Immature natural killer cell (primary cell): ENCODE results near the gene SIN3A. TPM values are rescaled to one million over a fixed set of nuclear protein-coding genes. Genes with fewer than 3 reads are reported as not detected.
"Not testable (repeated sequence)": the region's sequence is repeated elsewhere in the genome, so short reads cannot be mapped to it uniquely, and the experiment has no call there.

Source experiments
- DNase-seq, 3 donors: peaks; one replicate each; pipeline ENCODE4 v3.0.0; 2022; ENCODE audit warnings: mixed read lengths in 1 of 3
- H3K27ac Mint-ChIP-seq, 6 donors: one replicate each; pipeline ENCODE4 v1.8.0; 2020; ENCODE audit warnings: mixed read lengths in 6 of 6, mild to moderate bottlenecking in 5 of 6, inconsistent platforms in 4 of 6, moderate library complexity in 3 of 6
- H3K27me3 Mint-ChIP-seq, 3 donors: one replicate each; pipeline ENCODE4 v1.8.0; 2020 to 2021; ENCODE audit warnings: low read depth in 3 of 3, mild to moderate bottlenecking in 3 of 3, mixed read lengths in 3 of 3, moderate library complexity in 3 of 3, inconsistent platforms in 1 of 3
- H3K36me3 Mint-ChIP-seq, 3 donors: one replicate each; pipeline ENCODE4 v1.8.0; 2020; ENCODE audit warnings: mixed read lengths in 3 of 3, inconsistent platforms in 2 of 3, mild to moderate bottlenecking in 2 of 3
- H3K4me1 Mint-ChIP-seq, 2 donors: one replicate each; pipeline ENCODE4 v1.8.0; 2020; ENCODE audit warnings: inconsistent platforms in 2 of 2, mild to moderate bottlenecking in 2 of 2, mixed read lengths in 2 of 2, moderate library complexity in 1 of 2
- H3K4me3 Mint-ChIP-seq, 5 donors: one replicate each; pipeline ENCODE4 v1.8.0; 2020; ENCODE audit warnings: mild to moderate bottlenecking in 5 of 5, mixed read lengths in 5 of 5, inconsistent platforms in 3 of 5, moderate library complexity in 3 of 5
- H3K9me3 Mint-ChIP-seq, 6 donors: one replicate each; pipeline ENCODE4 v1.8.0; 2020; ENCODE audit warnings: mild to moderate bottlenecking in 6 of 6, mixed read lengths in 6 of 6, inconsistent platforms in 4 of 6, moderate library complexity in 3 of 6
- polyA plus RNA-seq, 3 donors: library from polyadenylated mRNA; unstranded; fragments of 300-500 nt; fragmentation: Illumina TruSeq; gene quantifications; one replicate each; pipeline ENCODE4 v1.2.3, GENCODE V29; 2021

The SIN3A gene
- polyA plus RNA-seq, 3 donors from 2014 or later, result 8.6 to 21.2 (median 10.3) TPM

GRCh38 chr15:75397494-75397893, 54.0 kb downstream of the SIN3A start:
- Mint-ChIP-seq H3K4me1 (peaks cover 3 to 19% of the 10 kb centered on the region in 2 donors), H3K4me3 (no peak overlapping the region), H3K27me3 (no peaks in the 10 kb centered on the region), H3K27ac (peak overlapping the region in 2 of 6 donors; percentile 65 to 73), H3K36me3 (peaks cover 20 to 45% (median 22%) of the 10 kb centered on the region in 3 donors), H3K9me3 (no peaks in the 10 kb centered on the region)
- no peak for DNase-seq

GRCh38 chr15:75389791-75390382, 61.6 kb downstream of the SIN3A start:
- H3K9me3 Mint-ChIP-seq, result no peaks in the 10 kb centered on the region
- H3K4me1 Mint-ChIP-seq, result no peaks in the 10 kb centered on the region
- peaks cover 0 to 1% (median 0%) of the 10 kb centered on the region in 3 donors for H3K27me3 Mint-ChIP-seq
- H3K27ac Mint-ChIP-seq, result peak overlapping the region in 1 of 6 donors; percentile 24
- DNase-seq, result no peak
- no peak overlapping the region for H3K4me3 Mint-ChIP-seq
- H3K36me3 Mint-ChIP-seq, result peaks cover 20 to 49% (median 38%) of the 10 kb centered on the region in 3 donors

GRCh38 chr15:75383986-75384385, 67.5 kb downstream of the SIN3A start:
- H3K27me3 Mint-ChIP-seq, H3K27ac Mint-ChIP-seq: not testable (repeated sequence)

GRCh38 chr15:75380773-75381172, 70.7 kb downstream of the SIN3A start:
- H3K27ac Mint-ChIP-seq, result peak overlapping the region in 1 of 6 donors; percentile 30
- DNase-seq, result no peak
- H3K27me3 Mint-ChIP-seq, result no peaks in the 10 kb centered on the region
- H3K9me3 Mint-ChIP-seq, result no peaks in the 10 kb centered on the region
- peaks cover 19 to 43% (median 30%) of the 10 kb centered on the region in 3 donors for H3K36me3 Mint-ChIP-seq
- H3K4me3 Mint-ChIP-seq, result no peak overlapping the region
- no peaks in the 10 kb centered on the region for H3K4me1 Mint-ChIP-seq

More at GRCh38 chr15:75383986-75384385, 67.5 kb downstream of the SIN3A start:
- H3K36me3 Mint-ChIP-seq, result peaks cover 16 to 50% (median 41%) of the 10 kb centered on the region in 3 donors
- H3K4me3 Mint-ChIP-seq, H3K9me3 Mint-ChIP-seq, H3K4me1 Mint-ChIP-seq, DNase-seq: not testable (repeated sequence)

DNA sequence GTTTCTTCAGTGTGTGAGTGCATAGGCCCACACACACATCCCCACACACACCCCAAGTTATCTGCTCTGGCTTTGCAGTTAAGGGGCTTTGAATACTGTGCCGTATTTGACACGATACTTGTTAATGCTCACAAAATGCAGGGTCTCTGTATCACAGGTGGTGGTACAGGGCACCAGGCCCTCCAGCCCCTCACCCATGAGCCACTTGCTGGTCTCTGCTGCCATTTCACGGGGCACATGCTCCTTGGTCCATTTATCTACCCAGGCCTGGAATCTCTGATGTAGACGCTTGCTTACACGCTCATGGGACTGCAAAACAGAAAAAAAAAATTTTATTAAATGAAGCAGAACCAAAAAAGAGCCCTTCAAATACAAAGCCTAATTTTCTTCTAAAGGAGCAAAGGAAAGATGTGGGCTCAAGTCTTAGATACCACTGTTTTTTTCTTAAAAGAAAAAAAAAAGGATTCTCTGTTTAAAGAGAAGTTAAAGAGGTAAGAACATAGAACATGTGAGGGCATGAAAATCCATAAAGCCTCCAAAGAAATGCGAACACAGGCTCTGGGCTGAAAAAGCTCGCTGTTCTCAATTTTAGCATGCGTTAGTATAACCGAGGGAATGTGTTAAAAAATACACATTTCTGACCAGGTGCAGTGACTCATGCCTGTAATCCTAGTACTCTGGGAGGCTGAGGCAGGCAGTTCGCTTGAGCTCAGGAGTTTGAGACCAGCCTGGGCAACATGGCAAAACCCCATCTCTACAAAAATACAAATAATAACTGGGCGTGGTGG, 79.4 kb downstream of the SIN3A start:
- Mint-ChIP-seq H3K9me3 (no peaks in the 10 kb centered on the region), H3K27me3 (peaks cover 5 to 13% (median 7%) of the 10 kb centered on the region in 3 donors), H3K36me3 (peaks cover 14 to 48% (median 28%) of the 10 kb centered on the region in 3 donors), H3K4me3 (no peak overlapping the region), H3K4me1 (peaks cover 23 to 25% of the 10 kb centered on the region in 2 donors), H3K27ac (no peak overlapping the region)
- DNase-seq, result no peak

DNA sequence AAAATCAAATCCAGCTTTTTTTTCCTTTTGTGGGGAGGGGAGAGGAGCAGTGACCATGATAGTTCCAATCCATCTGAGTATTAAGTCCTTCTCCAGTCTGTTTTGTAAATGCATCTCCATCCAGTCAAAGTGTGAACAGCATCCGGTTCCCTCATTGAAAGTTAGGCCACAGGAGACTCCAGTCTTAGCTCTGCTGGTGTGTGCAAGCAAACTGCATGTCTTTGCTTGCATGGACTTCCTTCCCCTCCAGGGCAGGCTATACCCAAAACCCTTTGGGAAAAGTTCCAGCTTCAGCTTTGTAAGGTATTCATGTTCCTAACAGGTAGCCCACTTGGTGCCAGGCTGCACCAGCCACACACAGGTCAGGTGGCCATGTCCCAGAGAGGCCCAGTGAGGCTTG, 80.0 kb downstream of the SIN3A start:
- H3K9me3 Mint-ChIP-seq, result no peaks in the 10 kb centered on the region
- peaks cover 5 to 13% (median 7%) of the 10 kb centered on the region in 3 donors for H3K27me3 Mint-ChIP-seq
- peaks cover 14 to 45% (median 27%) of the 10 kb centered on the region in 3 donors for H3K36me3 Mint-ChIP-seq
- no peak overlapping the region for H3K4me3 Mint-ChIP-seq
- H3K4me1 Mint-ChIP-seq, result peaks cover 24 to 30% of the 10 kb centered on the region in 2 donors
- peak overlapping the region in 1 of 6 donors; percentile 62 for H3K27ac Mint-ChIP-seq
- no peak for DNase-seq

DNA sequence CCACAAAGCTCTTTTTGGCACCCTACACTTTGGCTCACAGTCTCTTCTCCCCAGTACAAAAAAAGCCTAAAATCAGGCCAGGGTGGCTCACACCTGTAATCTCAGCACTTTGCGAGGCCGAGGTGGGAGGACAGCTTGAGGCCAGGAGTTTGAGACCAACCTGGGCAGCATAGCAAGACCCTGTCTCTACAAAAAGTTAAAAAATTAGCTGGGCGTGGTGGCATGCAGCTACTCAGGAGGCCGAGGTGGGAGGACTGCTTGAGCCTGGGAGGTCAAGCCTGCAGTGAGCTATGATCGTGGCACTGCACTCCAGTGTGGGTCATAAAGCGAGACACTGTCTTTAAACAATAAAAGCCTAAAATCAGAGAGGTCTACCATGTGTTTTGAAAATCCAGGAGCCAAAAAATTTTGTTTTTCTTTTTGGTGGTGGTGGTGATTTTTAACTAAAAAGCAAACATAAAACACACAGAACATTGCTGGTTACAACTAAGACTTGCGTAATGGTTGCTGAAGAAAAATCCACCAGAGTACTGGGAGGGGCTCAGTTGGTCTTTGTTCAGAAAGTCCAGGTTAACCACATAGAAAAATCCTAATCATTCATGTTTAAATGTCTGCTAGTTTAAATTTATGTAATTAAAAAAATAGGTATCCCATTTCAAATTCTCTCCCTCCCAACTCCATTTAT, 81.5 kb downstream of the SIN3A start:
- Mint-ChIP-seq H3K4me1 (peaks cover 24 to 30% of the 10 kb centered on the region in 2 donors), H3K9me3 (no peaks in the 10 kb centered on the region), H3K36me3 (peaks cover 6 to 33% (median 13%) of the 10 kb centered on the region in 3 donors), H3K27me3 (peaks cover 5 to 13% (median 7%) of the 10 kb centered on the region in 3 donors), H3K27ac (peak overlapping the region; percentile 92 to 97 (median 96)), H3K4me3 (peak overlapping the region; percentile 88 to 95 (median 93))
- no peak for DNase-seq

- peak in 1 of 3 donors; percentile 40 for DNase-seq
- no peaks in the 10 kb centered on the region for H3K9me3 Mint-ChIP-seq
- H3K36me3 Mint-ChIP-seq, result peaks cover 6 to 32% (median 7%) of the 10 kb centered on the region in 3 donors
- H3K4me3 Mint-ChIP-seq, result peak overlapping the region; percentile 88 to 95 (median 93)
- peak overlapping the region; percentile 92 to 97 (median 96) for H3K27ac Mint-ChIP-seq
- peaks cover 24 to 30% of the 10 kb centered on the region in 2 donors for H3K4me1 Mint-ChIP-seq
- peaks cover 5 to 13% (median 7%) of the 10 kb centered on the region in 3 donors for H3K27me3 Mint-ChIP-seq
Observed at GRCh38 chr15:75368689-75369239, 82.7 kb downstream of the SIN3A start.

- peak within 1 kb of the TSS; percentile 92 to 98 (median 96) for H3K27ac Mint-ChIP-seq
- H3K27me3 Mint-ChIP-seq, result peaks cover 5 to 13% (median 7%) of the 10 kb centered on the region in 3 donors
- peaks cover 6 to 29% (median 7%) of the 10 kb centered on the region in 3 donors for H3K36me3 Mint-ChIP-seq
- H3K4me1 Mint-ChIP-seq, result peaks cover 24 to 30% of the 10 kb centered on the region in 2 donors
- H3K9me3 Mint-ChIP-seq, result no peaks in the 10 kb centered on the region
- H3K4me3 Mint-ChIP-seq, result peak within 1 kb of the TSS; percentile 88 to 95 (median 93)
- DNase-seq, result peak; percentile 85 to 87 (median 87)
Observed at GRCh38 chr15:75367913-75368688, 83.4 kb downstream of the SIN3A start, which contains the start of gene MAN2C1. Gene MAN2C1 (minus strand): TSS chr15:75368607. CDS start chr15:75368583, 24 bp downstream.

DNA sequence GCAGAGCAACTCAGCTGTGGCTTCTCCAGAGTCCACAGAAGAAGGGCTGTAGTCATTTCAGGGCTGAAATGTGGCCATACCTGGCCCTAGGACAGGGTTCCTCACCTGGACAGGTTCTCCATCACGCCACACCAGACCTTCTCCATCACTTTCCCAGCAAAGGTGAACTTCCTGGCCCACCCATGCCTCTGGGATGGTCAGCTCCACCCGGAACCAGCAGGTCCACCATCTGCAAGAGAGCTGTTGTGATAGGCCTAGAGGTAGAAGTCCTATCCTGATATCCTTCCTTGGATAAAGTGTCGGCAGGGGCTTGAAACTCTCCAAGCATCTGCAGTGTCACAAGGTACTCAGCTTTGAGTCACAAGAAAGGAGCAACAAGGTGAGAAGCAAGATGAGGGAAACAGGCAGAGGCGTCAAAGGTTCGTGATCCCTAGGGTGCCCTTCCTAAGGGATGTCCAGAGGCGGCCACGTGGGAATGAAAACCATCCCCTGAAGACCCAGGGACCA, 84.0 kb downstream of the SIN3A start:
- Mint-ChIP-seq H3K9me3 (no peaks in the 10 kb centered on the region), H3K4me1 (peaks cover 24 to 30% of the 10 kb centered on the region in 2 donors), H3K36me3 (peaks cover 6 to 28% (median 7%) of the 10 kb centered on the region in 3 donors), H3K27me3 (peaks cover 5 to 13% (median 7%) of the 10 kb centered on the region in 3 donors), H3K27ac (peak overlapping the region; percentile 92 to 98 (median 96)), H3K4me3 (peak overlapping the region; percentile 88 to 95 (median 93))
- no peak for DNase-seq

DNA sequence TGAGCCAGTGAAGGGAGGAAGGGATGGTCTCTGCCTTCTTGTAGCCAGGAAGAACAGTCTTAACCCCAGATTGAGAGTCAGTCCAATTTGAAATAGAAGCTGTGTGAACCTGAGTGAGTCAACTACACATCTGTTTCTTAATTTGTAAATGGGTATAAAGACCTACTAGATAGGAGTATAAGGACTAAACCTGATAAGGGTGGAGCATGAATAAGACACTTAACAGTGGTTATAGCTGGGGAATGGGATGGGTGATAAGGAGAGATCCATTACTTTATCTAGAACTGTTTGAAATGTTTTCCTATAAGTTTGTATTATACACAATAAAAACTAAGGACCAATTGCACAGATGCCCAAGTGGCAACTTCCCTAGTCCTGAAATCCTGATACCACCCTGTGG, 84.5 kb downstream of the SIN3A start:
- H3K27me3 Mint-ChIP-seq, result peaks cover 5 to 13% (median 7%) of the 10 kb centered on the region in 3 donors
- no peaks in the 10 kb centered on the region for H3K9me3 Mint-ChIP-seq
- H3K4me3 Mint-ChIP-seq, result peak overlapping the region; percentile 88 to 95 (median 93)
- peaks cover 24 to 30% of the 10 kb centered on the region in 2 donors for H3K4me1 Mint-ChIP-seq
- no peak for DNase-seq
- peak overlapping the region; percentile 92 to 98 (median 96) for H3K27ac Mint-ChIP-seq
- peaks cover 6 to 28% (median 7%) of the 10 kb centered on the region in 3 donors for H3K36me3 Mint-ChIP-seq

DNA sequence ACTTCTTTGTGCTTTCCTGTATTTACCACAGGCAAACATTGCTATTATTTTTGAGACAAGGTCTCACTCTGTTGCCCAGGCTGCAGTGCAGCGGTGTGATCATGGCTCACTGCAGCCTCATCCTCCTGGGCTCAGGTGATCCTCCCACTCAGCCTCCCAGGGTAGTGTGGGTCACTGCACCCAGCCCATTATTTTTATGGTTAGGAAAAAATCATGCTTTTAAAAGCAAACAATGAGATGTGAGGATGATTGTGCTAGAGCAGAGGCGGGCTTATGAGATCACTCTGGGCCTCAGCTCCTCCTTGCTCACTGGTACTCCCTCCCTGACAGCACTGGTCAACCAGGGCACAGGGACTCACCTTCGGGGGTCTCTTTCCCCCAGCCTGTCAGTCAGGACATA, 85.3 kb downstream of the SIN3A start:
- Mint-ChIP-seq H3K4me1 (peaks cover 24 to 30% of the 10 kb centered on the region in 2 donors), H3K9me3 (no peaks in the 10 kb centered on the region), H3K36me3 (peaks cover 3 to 23% (median 7%) of the 10 kb centered on the region in 3 donors), H3K27ac (peak overlapping the region; percentile 19 to 97 (median 92)), H3K27me3 (peaks cover 5 to 13% (median 6%) of the 10 kb centered on the region in 3 donors), H3K4me3 (peak overlapping the region in 1 of 5 donors; percentile 90)
- no peak for DNase-seq
